ENCODE data around the gene MYO1B. TPM values are rescaled to one million over a fixed set of nuclear protein-coding genes. Genes with fewer than 3 reads are reported as not detected.

Gene MYO1B
- total RNA-seq, 1 experiment from 2014 or later = 43.2 TPM

DNA sequence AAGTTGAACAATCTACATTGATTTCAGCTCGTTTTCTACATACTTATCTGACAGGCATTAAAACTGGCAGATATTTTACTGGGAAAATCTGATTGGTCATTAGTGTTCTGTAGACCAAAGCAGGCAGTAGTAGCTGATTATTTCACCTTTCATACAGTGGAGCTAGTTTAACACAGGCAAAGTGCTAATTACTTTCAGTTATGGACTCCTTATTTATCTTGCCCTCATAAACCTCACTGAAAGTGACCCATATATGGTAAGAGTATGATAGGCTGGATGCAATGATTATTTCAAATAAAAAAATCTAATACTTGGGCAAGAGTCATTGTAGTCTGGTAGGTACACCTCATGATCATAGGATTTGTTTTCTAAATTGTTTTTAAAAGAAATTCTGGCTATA, 129.7 kb downstream of the MYO1B start:
- Histone ChIP-seq H3K23me2 (ENCODE audit: insufficient read length, low read depth, low read length, poor library complexity, severe bottlenecking) (no peaks in the 10 kb centered on the region), H3K27ac (ENCODE audit: insufficient read length, low read depth, low read length) (no peak overlapping the region), H3K79me1 (ENCODE audit: insufficient read depth, low read depth, low read length, poor library complexity, severe bottlenecking) (no peaks in the 10 kb centered on the region), H3K18ac (ENCODE audit: insufficient read length, low read depth, low read length) (no peak overlapping the region), H3K4me2 (ENCODE audit: insufficient read depth, insufficient read length, low read length) (no peak overlapping the region), H3K14ac (ENCODE audit: insufficient read depth, low read length) (no peak overlapping the region), H3K9me3 (ENCODE audit: control insufficient read depth, low read depth, low read length) (no peaks in the 10 kb centered on the region), H3T11ph (ENCODE audit: low read length) (no peak overlapping the region), H4K20me1 (ENCODE audit: control insufficient read depth, insufficient read depth, insufficient read length) (no peaks in the 10 kb centered on the region), H3K9ac (ENCODE audit: extremely low read depth, insufficient read length, low read length) (no peak overlapping the region), H3K4ac (ENCODE audit: low read depth, low read length) (no peak overlapping the region), H4K5ac (ENCODE audit: insufficient read length, low read depth, low read length) (no peak overlapping the region), H3K4me1 (ENCODE audit: insufficient read depth, low read length) (peaks cover 3% of the 10 kb centered on the region; the same call in 1 of the 2 replicates), H2BK5ac (ENCODE audit: insufficient read length, low read length) (no peak overlapping the region), H2BK120ac (ENCODE audit: low read depth, low read length, poor library complexity, severe bottlenecking) (no peak overlapping the region), H2BK12ac (ENCODE audit: insufficient read length, low read depth, low read length) (no peak overlapping the region), H3K27me3 (ENCODE audit: insufficient read depth, low read length) (no peaks in the 10 kb centered on the region), H2BK15ac (ENCODE audit: low read depth, low read length) (no peak overlapping the region), H4K8ac (replicated peaks; ENCODE audit: insufficient read length, low read depth, low read length) (no peak overlapping the region), H2AK5ac (ENCODE audit: insufficient read length, low read length) (no peak overlapping the region), H2BK20ac (ENCODE audit: low read depth, low read length, poor library complexity, severe bottlenecking) (no peak overlapping the region), H2AFZ (ENCODE audit: low read length) (no peak overlapping the region), H3K23ac (ENCODE audit: insufficient read length, low read depth, low read length) (no peak overlapping the region), H3K56ac (ENCODE audit: insufficient read length, low read depth, low read length) (no peak overlapping the region), H4K91ac (ENCODE audit: insufficient read length, low read depth, low read length) (no peak overlapping the region), H3K79me2 (ENCODE audit: insufficient read depth, low read length) (no peaks in the 10 kb centered on the region)
- H3K27ac Mint-ChIP-seq = no peak overlapping the region
- TF ChIP-seq, protein P1, sequence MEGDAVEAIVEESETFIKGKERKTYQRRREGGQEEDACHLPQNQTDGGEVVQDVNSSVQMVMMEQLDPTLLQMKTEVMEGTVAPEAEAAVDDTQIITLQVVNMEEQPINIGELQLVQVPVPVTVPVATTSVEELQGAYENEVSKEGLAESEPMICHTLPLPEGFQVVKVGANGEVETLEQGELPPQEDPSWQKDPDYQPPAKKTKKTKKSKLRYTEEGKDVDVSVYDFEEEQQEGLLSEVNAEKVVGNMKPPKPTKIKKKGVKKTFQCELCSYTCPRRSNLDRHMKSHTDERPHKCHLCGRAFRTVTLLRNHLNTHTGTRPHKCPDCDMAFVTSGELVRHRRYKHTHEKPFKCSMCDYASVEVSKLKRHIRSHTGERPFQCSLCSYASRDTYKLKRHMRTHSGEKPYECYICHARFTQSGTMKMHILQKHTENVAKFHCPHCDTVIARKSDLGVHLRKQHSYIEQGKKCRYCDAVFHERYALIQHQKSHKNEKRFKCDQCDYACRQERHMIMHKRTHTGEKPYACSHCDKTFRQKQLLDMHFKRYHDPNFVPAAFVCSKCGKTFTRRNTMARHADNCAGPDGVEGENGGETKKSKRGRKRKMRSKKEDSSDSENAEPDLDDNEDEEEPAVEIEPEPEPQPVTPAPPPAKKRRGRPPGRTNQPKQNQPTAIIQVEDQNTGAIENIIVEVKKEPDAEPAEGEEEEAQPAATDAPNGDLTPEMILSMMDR (conservative IDR thresholded peaks at IDR 0.05) = no peak
- no peak for DNase-seq
- H3K4me1 Mint-ChIP-seq = peaks cover 9% of the 10 kb centered on the region in 2 experiments
- no CpG with 5 or more reads among the region's 1 CpG for WGBS (ENCODE audit: extremely low coverage, insufficient read length, low lambda C conversion rate)
- H3K4me3 Mint-ChIP-seq = no peak overlapping the region
- peaks cover 7 to 25% (median 13%) of the 10 kb centered on the region in 3 experiments; a peak in 3 of 7 replicates for H3K36me3 Mint-ChIP-seq (ENCODE audit: insufficient read depth in 1 of 3, low read depth in 3 of 3)
- H3K9me3 Mint-ChIP-seq = no peaks in the 10 kb centered on the region
- H3K27me3 Mint-ChIP-seq (ENCODE audit: low read depth) = no peaks in the 10 kb centered on the region

Data from H9 (cell line).